GM18873 (cell line): ENCODE data around the gene ZNF107.
"Not testable (repeated sequence)": the region's sequence is repeated elsewhere in the genome, so short reads cannot be mapped to it uniquely, and the experiment has no call there.

Experiments used
- ATAC-seq: cut with Tn5 transposase; IDR thresholded peaks from one replicate; pipeline ENCODE4 v1.9.1; 2021; ENCODE audit warnings: mild to moderate bottlenecking, moderate library complexity, moderate number of reproducible peaks; ENCODE audit not compliant: unreplicated experiment, low FRiP score

The ZNF107 gene

GRCh38 chr7:64642875-64643274 is 23.1 kb upstream of the ZNF107 start:
- no peak for ATAC-seq

GRCh38 chr7:64643566-64643965 is 22.4 kb upstream of the ZNF107 start:
- no peak for ATAC-seq

- no peak for ATAC-seq
These were observed 14.7 kb upstream of the ZNF107 start for GRCh38 chr7:64651203-64651602.

- no peak for ATAC-seq
These were observed 14.2 kb upstream of the ZNF107 start for GRCh38 chr7:64651632-64652165.

DNA sequence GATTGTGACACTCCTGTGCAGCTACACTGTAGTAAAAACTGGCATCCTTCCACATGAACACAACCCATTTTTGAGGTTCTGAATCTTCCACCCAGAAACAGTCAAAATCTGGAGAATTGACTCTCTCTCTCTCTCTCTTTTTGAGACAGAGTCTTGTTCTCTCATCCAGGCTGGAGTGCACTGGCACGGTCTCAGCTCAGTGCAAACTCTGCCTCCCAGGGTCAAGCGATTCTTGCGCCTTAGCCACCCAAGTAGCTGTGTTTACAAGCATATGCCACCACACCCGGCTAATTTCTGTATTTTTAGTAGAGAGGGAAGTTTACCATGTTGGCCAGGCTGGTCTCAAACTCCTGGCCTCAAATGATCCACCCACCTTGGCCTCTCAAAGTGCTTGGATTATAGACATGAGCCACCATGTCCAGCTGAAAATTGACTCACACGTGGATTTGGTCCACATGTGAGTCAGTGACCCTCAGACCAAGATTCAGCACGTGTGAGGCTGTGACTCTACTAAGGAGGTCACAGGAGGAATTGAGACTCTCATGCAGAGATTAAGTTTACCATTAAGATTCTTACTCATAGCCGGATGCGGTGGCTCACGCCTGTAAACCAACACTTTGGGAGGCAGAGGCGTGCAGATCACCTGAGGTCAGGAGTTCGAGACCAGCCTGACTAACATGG is 12.1 kb upstream of the ZNF107 start:
- no peak for ATAC-seq

GRCh38 chr7:64654796-64655548 is 11.0 kb upstream of the ZNF107 start:
- ATAC-seq = no peak

- no peak for ATAC-seq
These were observed 10.1 kb upstream of the ZNF107 start for GRCh38 chr7:64655811-64656210.

DNA sequence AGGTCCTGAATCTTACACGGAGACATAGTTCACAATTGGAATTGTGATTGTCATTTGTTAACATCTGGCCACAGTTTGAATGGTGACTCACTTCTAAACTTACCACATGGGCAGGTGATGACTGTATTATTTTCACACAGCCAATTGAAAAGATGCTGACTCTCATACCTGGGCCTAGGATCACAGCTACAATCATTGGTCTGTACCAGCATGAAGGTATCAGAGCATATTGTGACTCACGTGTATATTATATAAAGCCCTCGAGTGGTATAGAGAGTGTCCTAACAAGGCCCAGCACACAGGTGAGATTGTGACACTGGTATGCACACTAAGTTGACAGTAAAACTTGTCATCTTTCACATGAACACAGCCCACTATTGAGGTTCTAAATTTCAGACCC is 9.4 kb upstream of the ZNF107 start:
- no peak for ATAC-seq

DNA sequence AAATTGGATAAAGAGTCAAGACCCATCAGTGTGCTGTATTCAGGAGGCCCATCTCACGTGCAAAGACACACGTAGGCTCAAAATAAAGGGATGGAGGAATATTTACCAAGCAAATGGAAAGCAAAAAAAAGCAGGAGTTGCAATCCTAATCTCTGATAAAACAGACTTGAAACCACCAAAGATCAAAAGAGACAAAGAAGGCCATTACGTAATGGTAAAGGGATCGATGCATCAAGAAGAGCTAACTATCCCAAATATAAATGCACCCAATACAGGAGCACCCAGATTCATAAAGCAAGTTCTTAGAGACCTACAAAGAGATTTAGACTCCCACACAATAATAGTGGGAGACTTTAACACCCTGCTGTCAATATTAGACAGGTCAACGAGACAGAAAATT is 3.8 kb upstream of the ZNF107 start:
- ATAC-seq = not testable (repeated sequence)

GRCh38 chr7:64666663-64667050 is 724 bp downstream of the ZNF107 start:
- no peak for ATAC-seq

- ATAC-seq = no peak
These were observed 1.4 kb downstream of the ZNF107 start for GRCh38 chr7:64667311-64667710.

- ATAC-seq = no peak
These were observed 6.5 kb downstream of the ZNF107 start for GRCh38 chr7:64672414-64672813.

- no peak for ATAC-seq
These were observed 19.2 kb downstream of the ZNF107 start for GRCh38 chr7:64685091-64685490.

DNA sequence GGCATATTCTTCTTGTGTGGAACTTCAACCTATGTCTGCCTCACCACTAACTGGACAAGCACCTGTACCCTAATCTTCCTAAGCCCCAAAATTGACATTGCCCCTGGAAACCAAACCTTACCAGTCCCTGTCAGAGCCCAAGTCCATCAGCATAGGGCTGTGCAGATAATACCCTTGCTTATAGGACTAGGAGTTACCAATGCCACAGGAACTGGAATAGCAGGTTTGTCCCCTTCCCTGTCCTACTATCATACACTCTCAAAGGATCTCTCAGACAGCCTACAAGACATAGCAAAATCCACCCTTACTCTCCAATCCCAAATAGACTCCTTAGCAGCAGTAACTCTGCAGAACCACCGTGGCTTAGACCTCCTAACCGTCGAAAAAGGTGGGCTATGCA is 19.8 kb downstream of the ZNF107 start:
- ATAC-seq = no peak

DNA sequence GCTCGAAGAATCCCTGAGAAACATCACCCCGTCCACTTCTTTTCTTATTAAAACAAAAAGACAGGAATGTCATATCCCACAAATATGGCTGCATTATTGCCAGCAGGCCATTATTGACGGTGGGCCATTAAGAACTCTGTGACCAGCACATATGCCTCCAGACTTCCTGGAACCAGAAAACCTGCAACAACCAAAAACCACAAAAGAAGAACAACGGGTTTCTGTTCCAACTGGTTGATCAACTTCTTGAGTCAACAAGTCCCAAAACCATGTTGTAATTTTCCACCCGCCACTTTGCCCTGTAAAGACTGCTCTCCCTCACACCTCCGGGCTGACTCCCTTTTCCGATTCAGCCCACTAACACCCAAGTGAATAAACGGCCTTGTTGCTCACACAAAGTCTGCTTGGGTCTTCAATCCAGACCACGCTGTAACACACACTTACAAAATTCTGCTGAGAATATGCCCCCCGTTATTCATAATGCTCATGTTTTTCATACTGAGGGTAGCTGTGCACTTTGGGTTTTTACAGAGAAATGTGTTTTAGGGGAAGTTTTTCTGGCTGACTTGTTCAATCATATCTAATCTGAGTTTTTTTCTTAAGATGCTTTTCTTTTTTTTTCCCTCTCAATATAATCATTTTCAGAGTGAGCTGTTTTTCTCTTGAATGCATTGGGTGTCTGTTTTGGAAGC is 20.7 kb downstream of the ZNF107 start:
- ATAC-seq = no peak

DNA sequence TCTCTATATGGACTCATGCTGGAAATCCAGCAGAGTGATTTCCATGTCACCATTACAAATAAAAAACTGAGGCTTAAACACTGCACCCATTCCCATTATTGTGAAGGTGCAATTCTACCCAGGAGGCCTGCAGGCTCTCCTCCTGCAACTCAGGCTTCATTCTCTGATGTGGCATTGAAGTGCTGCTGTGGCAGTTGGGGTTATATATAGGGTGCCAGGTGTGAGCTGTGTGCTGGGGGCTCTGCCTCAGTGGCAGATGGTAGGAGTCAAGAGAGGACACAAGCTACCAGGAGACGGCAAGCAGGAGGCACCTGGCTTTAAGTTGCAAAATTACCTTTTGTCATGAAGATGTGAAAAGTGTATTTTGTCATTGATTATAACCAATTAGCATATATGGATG is 21.3 kb downstream of the ZNF107 start:
- no peak for ATAC-seq

GRCh38 chr7:64688988-64689387 is 23.1 kb downstream of the ZNF107 start:
- ATAC-seq = no peak

GRCh38 chr7:64691831-64692230 is 25.9 kb downstream of the ZNF107 start:
- ATAC-seq = no peak

DNA sequence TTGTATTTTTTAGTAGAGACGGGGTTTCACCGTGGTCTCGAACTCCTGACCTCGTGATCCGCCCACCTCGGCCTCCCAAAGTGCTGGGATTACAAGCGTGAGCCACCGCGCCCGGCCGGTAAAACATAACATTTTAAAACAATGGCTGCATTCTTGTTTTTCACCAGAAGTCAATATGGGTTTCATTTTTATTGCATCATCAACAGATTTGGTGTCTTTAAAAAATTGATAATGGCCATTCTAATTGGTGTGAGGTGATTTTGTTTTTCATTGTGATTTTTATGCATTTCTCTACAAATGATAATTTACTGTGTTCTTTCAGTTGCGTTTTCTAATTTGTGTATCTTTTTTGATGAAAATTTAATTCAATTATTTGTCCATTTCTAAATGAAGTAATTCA is 31.9 kb downstream of the ZNF107 start:
- ATAC-seq = not testable (repeated sequence)

DNA sequence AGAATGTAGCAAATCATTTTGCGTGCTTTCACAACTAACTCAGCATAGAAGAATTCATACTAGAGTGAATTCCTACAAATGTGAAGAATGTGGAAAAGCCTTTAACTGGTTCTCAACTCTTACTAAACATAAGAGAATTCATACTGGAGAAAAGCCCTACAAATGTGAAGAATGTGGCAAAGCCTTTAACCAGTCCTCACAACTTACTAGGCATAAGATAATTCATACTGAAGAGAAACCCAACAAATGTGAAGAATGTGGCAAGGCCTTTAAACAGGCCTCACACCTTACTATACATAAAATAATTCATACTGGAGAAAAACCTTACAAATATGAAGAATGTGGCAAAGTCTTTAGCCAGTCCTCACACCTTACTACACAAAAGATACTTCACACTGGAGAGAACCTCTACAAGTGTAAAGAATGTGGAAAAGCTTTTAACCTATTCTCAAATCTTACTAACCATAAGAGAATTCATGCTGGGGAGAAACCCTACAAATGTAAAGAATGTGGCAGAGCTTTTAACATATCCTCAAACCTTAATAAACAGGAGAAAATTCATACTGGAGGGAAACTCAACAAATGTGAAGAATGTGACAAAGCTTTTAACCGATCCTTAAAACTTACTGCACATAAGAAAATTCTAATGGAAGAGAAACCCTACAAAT is 40.8 kb downstream of the ZNF107 start:
- no peak for ATAC-seq

DNA sequence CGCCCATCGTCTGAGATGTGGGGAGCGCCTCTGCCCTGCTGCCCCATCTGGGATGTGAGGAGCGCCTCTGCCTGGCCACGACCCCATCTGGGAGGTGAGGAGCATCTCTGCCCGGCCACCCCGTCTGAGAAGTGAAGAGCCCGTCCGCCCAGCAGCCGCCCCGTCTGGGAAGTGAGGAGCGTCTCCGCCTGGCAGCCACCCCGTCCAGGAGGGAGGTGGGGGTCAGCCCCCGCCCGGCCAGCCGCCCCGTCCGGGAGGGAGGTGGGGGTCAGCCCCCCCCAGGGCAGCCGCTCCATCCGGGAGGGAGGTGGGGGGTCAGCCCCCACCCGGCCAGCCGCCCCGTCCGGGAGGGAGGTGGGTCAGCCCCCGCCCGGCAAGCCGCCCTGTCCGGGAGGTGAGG is 52.0 kb downstream of the ZNF107 start:
- not testable (repeated sequence) for ATAC-seq
